Uterus (tissue), 4 donors: ENCODE data around the gene ANKRD12. TPM values are rescaled to one million over a fixed set of nuclear protein-coding genes. Genes with fewer than 3 reads are reported as not detected.

Experiments used
- DNase-seq, 2 donors: peaks; one replicate each; pipeline ENCODE4 v3.0.0-alpha.2; 2019 to 2020
- H3K27ac ChIP-seq, 2 donors: fragments of 200-600 bp; sonication (generic); 1 replicate in 1 of 2; 2 replicates in 1 of 2; pipeline ENCODE4 v1.5.1; 2016 to 2018
- H3K27me3 ChIP-seq, 2 donors: fragments of 200-600 bp; sonication (generic); one replicate each; pipeline ENCODE4 v1.5.1; 2018 to 2019; ENCODE audit warnings: control low read depth in 1 of 2
- H3K36me3 ChIP-seq, 2 donors: fragments of 200-600 bp; sonication (generic); one replicate each; pipeline ENCODE4 v1.5.1; 2019; ENCODE audit warnings: control low read depth in 1 of 2
- H3K4me1 ChIP-seq, 2 donors: fragments of 200-600 bp; sonication (generic); one replicate each; pipeline ENCODE4 v1.5.1; 2018 to 2019; ENCODE audit warnings: control low read depth in 1 of 2
- H3K4me3 ChIP-seq, 2 donors: fragments of 200-600 bp; sonication (generic); 1 replicate in 1 of 2; 2 replicates in 1 of 2; pipeline ENCODE4 v1.5.1; 2018 to 2019; ENCODE audit warnings: mild to moderate bottlenecking in 1 of 2
- H3K9me3 ChIP-seq, 2 donors: fragments of 200-600 bp; sonication (generic); one replicate each; pipeline ENCODE4 v1.5.1; 2019; ENCODE audit warnings: control low read depth in 1 of 2
- POLR2A ChIP-seq, 2 donors: fragments of 450-650 bp; IDR thresholded peaks; one replicate each; pipeline ENCODE4 v1.6.1; 2016; ENCODE audit warnings: antibody characterized with exemption in 2 of 2, mild to moderate bottlenecking in 1 of 2, moderate library complexity in 1 of 2
- intact Hi-C: fragments of 100-400 bp; cut with DNase I; formaldehyde crosslinking; loops from one replicate; pipeline ENCODE4 v1.15.1; 2023; ENCODE audit warnings: low total_unique reads
- total RNA-seq, 4 donors: library from RNA; depleted of rRNA in 3 of 4; stranded (reverse); fragments of >200 nt in 3 of 4; gene quantifications; one replicate each; pipeline versions ENCODE4 v1.1.0 to v1.2.4, GENCODE V29; 2014 to 2023
- TF ChIP-seq, protein P1 (sequence below), 4 experiments: fragments of 200-600 bp in 2 of 4; fragments of 450-650 bp in 2 of 4; sonication (generic) in 2 of 4; IDR thresholded peaks; one replicate each; pipeline ENCODE4 v1.5.1; 2016 to 2019; ENCODE audit warnings: antibody characterized with exemption in 4 of 4, mild to moderate bottlenecking in 2 of 4, moderate library complexity in 1 of 4
- donor health status: DM: yes; HTN: yes; CAD: no.

The ANKRD12 gene
- total RNA-seq, 4 donors from 2014 or later = 29.1 to 122 (median 43.6) TPM

DNA sequence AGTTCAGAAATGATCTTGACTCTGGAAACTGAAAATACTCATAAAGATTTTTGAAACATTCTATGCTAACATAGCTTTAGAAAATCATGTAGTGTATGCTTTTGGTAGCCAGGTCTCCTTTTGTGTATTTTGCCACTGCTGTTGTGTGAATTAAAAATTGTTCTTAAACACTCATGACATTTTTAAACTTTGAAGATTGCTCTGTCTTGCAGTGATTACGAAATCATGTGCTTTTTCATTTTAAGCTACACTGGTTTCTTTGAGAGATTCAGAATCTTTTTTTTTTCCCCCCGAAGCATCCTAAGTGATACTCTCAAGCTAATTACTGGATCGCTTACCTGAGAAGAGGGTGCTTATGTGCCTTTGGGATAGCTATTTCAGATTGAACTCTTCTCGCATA, 60.0 kb downstream of the ANKRD12 start:
- H3K9me3 ChIP-seq = no peaks in the 10 kb centered on the region
- no peaks in the 10 kb centered on the region for H3K4me1 ChIP-seq
- no peak for TF ChIP-seq POLR2A (IDR thresholded peaks at IDR 0.05)
- TF ChIP-seq, protein P1, sequence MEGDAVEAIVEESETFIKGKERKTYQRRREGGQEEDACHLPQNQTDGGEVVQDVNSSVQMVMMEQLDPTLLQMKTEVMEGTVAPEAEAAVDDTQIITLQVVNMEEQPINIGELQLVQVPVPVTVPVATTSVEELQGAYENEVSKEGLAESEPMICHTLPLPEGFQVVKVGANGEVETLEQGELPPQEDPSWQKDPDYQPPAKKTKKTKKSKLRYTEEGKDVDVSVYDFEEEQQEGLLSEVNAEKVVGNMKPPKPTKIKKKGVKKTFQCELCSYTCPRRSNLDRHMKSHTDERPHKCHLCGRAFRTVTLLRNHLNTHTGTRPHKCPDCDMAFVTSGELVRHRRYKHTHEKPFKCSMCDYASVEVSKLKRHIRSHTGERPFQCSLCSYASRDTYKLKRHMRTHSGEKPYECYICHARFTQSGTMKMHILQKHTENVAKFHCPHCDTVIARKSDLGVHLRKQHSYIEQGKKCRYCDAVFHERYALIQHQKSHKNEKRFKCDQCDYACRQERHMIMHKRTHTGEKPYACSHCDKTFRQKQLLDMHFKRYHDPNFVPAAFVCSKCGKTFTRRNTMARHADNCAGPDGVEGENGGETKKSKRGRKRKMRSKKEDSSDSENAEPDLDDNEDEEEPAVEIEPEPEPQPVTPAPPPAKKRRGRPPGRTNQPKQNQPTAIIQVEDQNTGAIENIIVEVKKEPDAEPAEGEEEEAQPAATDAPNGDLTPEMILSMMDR (IDR thresholded peaks at IDR 0.05) = no peak
- no peaks in the 10 kb centered on the region for H3K27me3 ChIP-seq
- no peak for DNase-seq
- intact Hi-C loops = no loop called here
- no peaks in the 10 kb centered on the region for H3K36me3 ChIP-seq
- no peak overlapping the region for H3K4me3 ChIP-seq
- no peak overlapping the region for H3K27ac ChIP-seq

DNA sequence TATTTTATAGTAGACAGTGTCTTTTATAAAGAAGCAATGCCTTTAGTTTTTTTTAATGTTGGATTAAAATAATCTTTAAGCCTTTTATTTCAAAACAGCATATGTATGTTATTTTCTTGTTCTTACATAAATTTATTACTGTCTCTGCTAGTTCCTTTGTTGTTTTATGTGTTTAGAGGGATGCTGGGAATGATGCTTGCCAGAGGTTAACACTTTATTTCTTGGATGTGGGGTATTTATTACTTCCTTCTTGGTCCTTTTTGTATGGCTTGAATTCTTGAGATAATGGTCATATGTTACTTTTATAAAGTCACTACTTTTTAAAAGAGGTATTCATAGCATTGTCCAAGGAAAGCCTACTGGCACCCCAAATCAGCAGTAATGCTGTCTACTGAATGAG, 63.1 kb downstream of the ANKRD12 start:
- DNase-seq = no peak
- Histone ChIP-seq H3K27me3 (no peaks in the 10 kb centered on the region), H3K27ac (no peak overlapping the region), H3K4me3 (no peak overlapping the region), H3K4me1 (peaks cover 0 to 3% of the 10 kb centered on the region in 2 donors), H3K36me3 (no peaks in the 10 kb centered on the region), H3K9me3 (no peaks in the 10 kb centered on the region)
- intact Hi-C loops = no loop called here
- no peak for TF ChIP-seq POLR2A (IDR thresholded peaks at IDR 0.05)
- TF ChIP-seq, protein P1 (IDR thresholded peaks at IDR 0.05) = no peak

DNA sequence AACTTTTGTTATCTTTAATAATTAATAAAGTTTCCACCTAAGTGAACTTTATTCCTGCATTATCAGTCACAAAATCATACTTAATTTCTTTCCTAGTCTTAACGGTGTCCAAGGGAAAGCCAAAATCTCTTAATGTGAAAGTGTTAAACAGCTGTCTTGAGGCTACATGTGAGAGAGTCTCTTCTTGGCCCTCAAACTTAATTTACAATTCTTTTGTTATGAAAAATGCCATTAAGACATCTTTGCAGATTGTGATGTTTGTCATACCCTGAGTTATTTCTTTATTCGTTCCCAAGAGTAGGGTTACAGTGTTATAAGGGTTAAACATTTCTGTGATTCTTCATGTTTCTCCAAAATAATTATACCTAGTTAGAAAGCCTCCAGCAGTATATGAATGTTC, 64.6 kb downstream of the ANKRD12 start:
- no peaks in the 10 kb centered on the region for H3K9me3 ChIP-seq
- H3K4me3 ChIP-seq = no peak overlapping the region
- intact Hi-C loops = no loop called here
- TF ChIP-seq, protein P1 (IDR thresholded peaks at IDR 0.05) = no peak
- TF ChIP-seq POLR2A (IDR thresholded peaks at IDR 0.05) = no peak
- peaks cover 0 to 3% of the 10 kb centered on the region in 2 donors for H3K4me1 ChIP-seq
- no peak for DNase-seq
- H3K27ac ChIP-seq = no peak overlapping the region
- no peaks in the 10 kb centered on the region for H3K27me3 ChIP-seq
- no peaks in the 10 kb centered on the region for H3K36me3 ChIP-seq

DNA sequence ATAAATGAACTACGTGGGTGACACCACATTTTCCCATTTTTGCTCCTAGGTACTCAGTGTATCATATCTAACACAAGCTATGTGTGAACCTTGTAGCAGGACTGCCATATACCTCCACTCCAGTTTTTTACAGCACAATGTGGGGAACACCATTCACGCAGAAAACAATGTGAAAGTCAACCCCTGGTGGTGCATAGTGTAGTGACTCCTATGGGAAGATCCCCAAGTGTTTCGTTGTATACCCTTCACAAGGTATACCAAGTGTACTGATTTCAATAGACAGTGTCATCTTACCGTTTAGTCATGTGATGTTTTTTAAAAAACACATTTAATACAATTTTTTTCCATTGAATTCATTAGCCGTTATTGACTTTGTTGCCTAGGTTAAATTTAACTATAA, 68.1 kb downstream of the ANKRD12 start:
- Histone ChIP-seq H3K4me1 (peaks cover 0 to 3% of the 10 kb centered on the region in 2 donors), H3K4me3 (no peak overlapping the region), H3K36me3 (no peaks in the 10 kb centered on the region), H3K27me3 (no peaks in the 10 kb centered on the region), H3K9me3 (no peaks in the 10 kb centered on the region), H3K27ac (no peak overlapping the region)
- TF ChIP-seq, protein P1 (IDR thresholded peaks at IDR 0.05) = no peak
- TF ChIP-seq POLR2A (IDR thresholded peaks at IDR 0.05) = no peak
- intact Hi-C loops = no loop called here
- no peak for DNase-seq

DNA sequence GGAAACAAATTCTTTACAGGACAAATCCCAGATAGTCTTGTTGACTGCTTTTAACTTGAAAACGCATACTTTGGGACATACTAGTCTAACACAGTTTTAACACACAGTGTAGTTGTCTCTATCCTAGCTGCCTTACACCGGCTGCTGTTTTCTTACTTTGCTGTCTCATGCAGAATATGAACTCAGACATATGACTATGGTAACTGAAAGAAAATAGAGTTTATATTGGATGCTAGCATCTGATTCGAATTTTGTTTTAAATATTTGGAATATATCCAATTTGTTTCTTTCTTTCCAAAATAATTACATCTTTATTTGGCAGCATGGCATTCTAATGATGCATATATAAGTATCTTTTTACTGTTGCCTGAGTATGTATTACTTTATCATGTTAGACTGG, 69.8 kb downstream of the ANKRD12 start:
- TF ChIP-seq, protein P1 (IDR thresholded peaks at IDR 0.05) = no peak
- no peak for TF ChIP-seq POLR2A (IDR thresholded peaks at IDR 0.05)
- H3K4me1 ChIP-seq = peaks cover 0 to 3% of the 10 kb centered on the region in 2 donors
- no peaks in the 10 kb centered on the region for H3K36me3 ChIP-seq
- intact Hi-C loops = no loop called here
- H3K9me3 ChIP-seq = no peaks in the 10 kb centered on the region
- H3K4me3 ChIP-seq = no peak overlapping the region
- no peaks in the 10 kb centered on the region for H3K27me3 ChIP-seq
- DNase-seq = no peak
- no peak overlapping the region for H3K27ac ChIP-seq
